Bone marrow (tissue), 2 donors: Measurements from ENCODE around the gene CHIC2.
"Not testable (repeated sequence)": the region's sequence is repeated elsewhere in the genome, so short reads cannot be mapped to it uniquely, and the experiment has no call there.

Source experiments
- DNase-seq, 2 donors: peaks; one replicate each; lab custom pipeline; 2025; lab: John Stamatoyannopoulos, UW

The CHIC2 gene

GRCh38 chr4:54064317-54065111, at the start of gene CHIC2:
CHIC2 (minus strand) TSS chr4:54064605; CDS start chr4:54064300, 305 bp downstream.
- DNase-seq: peak; percentile 75 to 92

GRCh38 chr4:54113206-54113605, 48.8 kb upstream of the CHIC2 start:
- DNase-seq: not testable (repeated sequence)

- DNase-seq: no peak
Measured at GRCh38 chr4:54110019-54110416, 45.6 kb upstream of the CHIC2 start.

GRCh38 chr4:54109241-54110018, 45.0 kb upstream of the CHIC2 start:
- no peak for DNase-seq

- DNase-seq: no peak
Measured at GRCh38 chr4:54107951-54108748, 43.7 kb upstream of the CHIC2 start.

- no peak for DNase-seq
Measured at GRCh38 chr4:54104907-54105306, 40.5 kb upstream of the CHIC2 start.

GRCh38 chr4:54103190-54103574, 38.8 kb upstream of the CHIC2 start:
- no peak for DNase-seq

- DNase-seq: no peak
Measured at GRCh38 chr4:54102531-54103106, 38.2 kb upstream of the CHIC2 start.

- DNase-seq: no peak
Measured at GRCh38 chr4:54101190-54102041, 37.0 kb upstream of the CHIC2 start.

- no peak for DNase-seq
Measured at GRCh38 chr4:54100595-54101189, 36.3 kb upstream of the CHIC2 start.

- no peak for DNase-seq
Measured at GRCh38 chr4:54099748-54100574, 35.6 kb upstream of the CHIC2 start, which contains the start of gene GSX2. GSX2 (plus strand) TSS chr4:54100163; CDS start chr4:54100345, 182 bp downstream.

GRCh38 chr4:54099287-54099747, 34.9 kb upstream of the CHIC2 start:
- DNase-seq: no peak

GRCh38 chr4:54098375-54098774, 34.0 kb upstream of the CHIC2 start:
- DNase-seq: no peak

- DNase-seq: no peak
Measured at GRCh38 chr4:54097152-54097551, 32.7 kb upstream of the CHIC2 start.

GRCh38 chr4:54096295-54096962, 32.0 kb upstream of the CHIC2 start:
- DNase-seq: no peak

- DNase-seq: no peak
Measured at GRCh38 chr4:54095110-54095825, 30.9 kb upstream of the CHIC2 start.

- DNase-seq: no peak
Measured at GRCh38 chr4:54094451-54094850, 30.0 kb upstream of the CHIC2 start.
